Thoracic aorta (tissue), 2 donors: ENCODE measurements around the gene BDKRB2. TPM values are rescaled to one million over a fixed set of nuclear protein-coding genes. Genes with fewer than 3 reads are reported as not detected.

ENCODE experiments used
- ATAC-seq: fragments of 150-250 bp; one replicate; pipeline ENCODE4 v1.8.0; 2017; ENCODE audit warnings: low read depth; ENCODE audit not compliant: insufficient number of reproducible peaks, low FRiP score
- DNase-seq: peaks from one replicate; pipeline ENCODE4 v3.0.0-alpha.2; 2020; ENCODE audit warnings: low spot score
- H3K27ac ChIP-seq, 2 donors: fragments of 200-600 bp; sonication (generic); 1 replicate in 1 of 2; 2 replicates in 1 of 2; pipeline ENCODE4 v1.5.1; 2016; ENCODE audit warnings: mild to moderate bottlenecking in 2 of 2, moderate library complexity in 2 of 2
- H3K27me3 ChIP-seq: fragments of 200-600 bp; sonication (generic); replicated peaks from 2 replicates; pipeline ENCODE4 v1.6.0; 2016; ENCODE audit warnings: mild to moderate bottlenecking; ENCODE audit not compliant: insufficient read depth
- H3K36me3 ChIP-seq: fragments of 200-600 bp; sonication (generic); one replicate; pipeline ENCODE4 v1.5.1; 2016
- H3K4me1 ChIP-seq, 2 donors: fragments of 200-600 bp; sonication (generic); 1 replicate in 1 of 2; 2 replicates in 1 of 2; pipeline versions ENCODE4 v1.5.1 to v1.6.0; 2016; ENCODE audit warnings: low read depth in 2 of 2, mild to moderate bottlenecking in 1 of 2; ENCODE audit not compliant: control insufficient read depth in 1 of 2
- H3K4me3 ChIP-seq: fragments of 200-600 bp; sonication (generic); 2 replicates; pipeline ENCODE4 v1.5.1; 2016; ENCODE audit warnings: mild to moderate bottlenecking
- H3K9me3 ChIP-seq: fragments of 200-600 bp; sonication (generic); 2 replicates; pipeline ENCODE4 v1.5.1; 2016
- CTCF ChIP-seq: fragments of 200-600 bp; sonication (generic); IDR thresholded peaks from one replicate; pipeline ENCODE4 v1.5.1; 2019; ENCODE audit warnings: antibody characterized with exemption
- total RNA-seq, 2 donors: library from RNA; depleted of rRNA; stranded (reverse); fragments of >200 nt; gene quantifications; one replicate each; pipeline versions ENCODE4 v1.1.0 to v1.2.3, GENCODE V29; 2016

BDKRB2 gene
- total RNA-seq, 2 donors from 2014 or later = 2.6 to 14.3 TPM

DNA sequence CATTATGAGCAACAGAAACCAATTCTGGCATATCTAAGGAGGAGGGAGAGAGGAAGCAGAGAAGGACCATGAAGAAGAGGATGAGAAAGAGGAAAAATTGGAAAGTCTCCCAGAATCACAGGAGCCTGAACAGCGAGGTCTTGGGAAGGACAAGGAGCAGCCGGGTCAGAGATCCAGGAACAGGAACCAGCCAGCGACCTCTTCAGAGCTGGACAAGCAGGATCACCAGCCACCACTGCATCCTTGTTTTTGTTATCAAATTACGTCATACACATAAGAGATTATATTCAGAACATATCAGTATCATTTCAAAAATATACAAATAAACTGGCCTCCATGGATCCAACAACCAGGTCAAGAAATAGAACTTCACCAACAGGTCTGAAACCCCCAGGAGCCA, 22.1 kb upstream of the BDKRB2 start:
- ATAC-seq (no peak), DNase-seq (no peak)
- no peak for TF ChIP-seq CTCF
- Histone ChIP-seq H3K4me1 (no peaks in the 10 kb centered on the region), H3K9me3 (no peaks in the 10 kb centered on the region), H3K36me3 (no peaks in the 10 kb centered on the region), H3K27me3 (no peaks in the 10 kb centered on the region), H3K27ac (no peak overlapping the region), H3K4me3 (no peak overlapping the region)

- DNase-seq (no peak), ATAC-seq (no peak)
- H3K9me3 ChIP-seq = no peaks in the 10 kb centered on the region
- H3K36me3 ChIP-seq = no peaks in the 10 kb centered on the region
- H3K4me3 ChIP-seq = no peak overlapping the region
- TF ChIP-seq CTCF = no peak
- no peak overlapping the region for H3K27ac ChIP-seq
- no peaks in the 10 kb centered on the region for H3K27me3 ChIP-seq
- no peaks in the 10 kb centered on the region for H3K4me1 ChIP-seq
Measured at GRCh38 chr14:96184737-96185136, 19.9 kb upstream of the BDKRB2 start.

DNA sequence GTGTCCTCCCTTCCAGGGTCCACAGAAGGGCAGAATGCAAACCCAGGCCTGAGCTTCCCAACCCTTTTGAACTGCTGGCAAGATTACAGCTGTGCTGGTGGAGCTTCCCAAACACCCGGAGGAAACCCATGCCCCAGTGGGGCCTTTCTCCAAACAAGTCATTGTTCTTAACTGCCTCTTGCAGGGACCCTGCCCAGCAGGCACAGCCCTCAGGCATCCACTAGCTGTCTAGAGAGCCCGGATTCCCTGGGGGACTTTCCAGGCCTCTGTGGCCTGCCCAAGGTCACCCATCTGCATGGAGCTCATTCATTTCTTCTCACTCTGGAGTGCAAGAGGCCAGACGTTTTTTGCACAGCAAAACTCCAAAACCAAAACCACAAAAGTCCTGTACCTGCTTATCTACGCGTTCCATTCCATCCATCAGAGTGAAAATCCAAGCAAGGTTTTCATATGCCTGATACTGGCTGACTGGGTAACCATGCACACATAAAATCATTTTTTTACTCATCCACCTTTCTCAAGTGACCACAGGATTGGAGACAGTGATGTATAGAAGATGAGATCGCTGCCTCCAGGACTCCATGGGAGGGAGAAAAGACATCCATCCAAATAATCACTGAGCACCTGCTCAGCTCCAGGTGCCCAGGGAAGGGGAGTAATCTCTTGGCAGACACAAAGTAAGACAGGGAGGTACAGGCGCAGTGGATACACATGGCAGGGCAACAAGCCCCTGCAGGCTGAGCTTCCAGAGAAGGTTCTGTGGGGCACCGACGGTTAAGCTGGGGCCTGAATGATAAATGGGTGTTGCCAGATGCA, 17.2 kb upstream of the BDKRB2 start:
- Histone ChIP-seq H3K27me3 (no peaks in the 10 kb centered on the region), H3K4me3 (no peak overlapping the region), H3K27ac (no peak overlapping the region), H3K36me3 (no peaks in the 10 kb centered on the region), H3K9me3 (no peaks in the 10 kb centered on the region), H3K4me1 (no peaks in the 10 kb centered on the region)
- TF ChIP-seq CTCF = no peak
- DNase-seq (no peak), ATAC-seq (no peak)

DNA sequence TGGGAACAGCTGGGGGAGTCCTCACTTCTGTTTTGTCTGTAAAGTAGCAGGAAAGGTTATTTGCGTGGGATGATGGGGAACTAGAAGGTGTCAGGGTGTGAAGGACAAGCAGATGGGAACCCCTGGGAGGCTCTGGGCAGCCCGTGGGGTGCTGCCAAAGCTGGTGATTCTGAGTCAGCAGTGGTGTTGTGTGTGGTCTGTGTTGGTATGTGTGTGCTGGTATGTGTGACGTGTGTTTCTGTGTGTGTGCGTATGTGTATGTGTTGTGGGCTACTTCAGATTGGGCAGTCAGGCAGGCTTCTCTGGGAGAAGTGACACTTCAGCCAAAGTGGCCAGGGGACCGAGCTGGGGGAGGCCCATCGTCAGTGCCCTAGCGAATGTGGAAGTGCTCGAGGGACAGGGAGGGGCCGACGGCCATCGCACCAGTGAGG, 15.3 kb upstream of the BDKRB2 start:
- ATAC-seq (no peak), DNase-seq (no peak)
- Histone ChIP-seq H3K27me3 (no peaks in the 10 kb centered on the region), H3K36me3 (no peaks in the 10 kb centered on the region), H3K4me3 (no peak overlapping the region), H3K9me3 (no peaks in the 10 kb centered on the region), H3K4me1 (no peaks in the 10 kb centered on the region), H3K27ac (no peak overlapping the region)
- no peak for TF ChIP-seq CTCF

DNA sequence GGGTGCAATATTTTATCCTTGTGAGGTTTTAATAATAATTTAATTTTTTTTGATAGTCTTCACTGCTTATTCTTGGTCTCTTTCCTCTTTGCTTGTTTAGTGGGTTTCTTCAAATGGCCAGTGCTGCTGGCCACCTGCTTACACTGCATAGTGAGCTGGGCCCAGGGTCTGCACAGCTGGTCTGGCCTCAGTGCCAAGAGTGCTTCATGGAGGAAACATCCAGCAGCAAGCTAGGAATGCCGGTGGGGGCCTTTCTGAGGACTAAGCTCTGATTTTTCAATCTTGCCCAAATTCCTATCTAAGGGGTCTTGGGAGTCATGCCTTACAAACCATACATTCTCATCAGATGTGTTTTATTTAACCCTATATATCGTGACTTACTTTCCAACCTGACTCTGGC, 13.3 kb upstream of the BDKRB2 start:
- Histone ChIP-seq H3K36me3 (no peaks in the 10 kb centered on the region), H3K27ac (no peak overlapping the region), H3K9me3 (no peaks in the 10 kb centered on the region), H3K27me3 (no peaks in the 10 kb centered on the region), H3K4me3 (no peak overlapping the region), H3K4me1 (no peaks in the 10 kb centered on the region)
- ATAC-seq (no peak), DNase-seq (no peak)
- TF ChIP-seq CTCF = no peak
